Suprapubic skin (tissue), 3 donors: ENCODE measurements around the gene UTRN.

Experiments used
- CTCF ChIP-seq, 2 donors: fragments of 200-600 bp in 1 of 2; fragments of 450-650 bp in 1 of 2; sonication (generic) in 1 of 2; IDR thresholded peaks; one replicate each; pipeline ENCODE4 v1.5.1; 2016 to 2019; ENCODE audit warnings: antibody characterized with exemption in 2 of 2, mild to moderate bottlenecking in 1 of 2, moderate library complexity in 1 of 2
- POLR2A ChIP-seq, 2 donors: fragments of 450-650 bp; IDR thresholded peaks; one replicate each; pipeline ENCODE4 v1.6.1; 2017; ENCODE audit warnings: antibody characterized with exemption in 2 of 2, mild to moderate bottlenecking in 2 of 2, moderate library complexity in 2 of 2

- TF ChIP-seq CTCF (IDR thresholded peaks at IDR 0.05), result no peak
- no peak for TF ChIP-seq POLR2A (IDR thresholded peaks at IDR 0.05)
These were observed 20.7 kb upstream of the UTRN start for GRCh38 chr6:144264270-144265060.
